NCI-H1417 treated with DMSO at 0.1 percent for 48 hours (cell line): ENCODE data around the gene EVX2.
A peak's percentile ranks its signal among the peaks of the same experiment; 100 is the strongest.

ENCODE experiments used
- DNase-seq: peaks from one replicate; lab custom pipeline; 2025; lab: John Stamatoyannopoulos, UW

EVX2 gene

GRCh38 chr2:176082824-176083751 is 674 bp downstream of the EVX2 start:
- no peak for DNase-seq

GRCh38 chr2:176082525-176082823 is 1.3 kb downstream of the EVX2 start:
- no peak for DNase-seq

GRCh38 chr2:176081837-176082524 is 1.8 kb downstream of the EVX2 start:
- DNase-seq = no peak

- no peak for DNase-seq
These were observed 2.4 kb downstream of the EVX2 start for GRCh38 chr2:176081376-176081836.

GRCh38 chr2:176080540-176081375 is 3.0 kb downstream of the EVX2 start:
- no peak for DNase-seq

- DNase-seq = peak; percentile 59
These were observed 3.8 kb downstream of the EVX2 start for GRCh38 chr2:176079831-176080539.

- no peak for DNase-seq
These were observed 4.4 kb downstream of the EVX2 start for GRCh38 chr2:176079285-176079830.

DNA sequence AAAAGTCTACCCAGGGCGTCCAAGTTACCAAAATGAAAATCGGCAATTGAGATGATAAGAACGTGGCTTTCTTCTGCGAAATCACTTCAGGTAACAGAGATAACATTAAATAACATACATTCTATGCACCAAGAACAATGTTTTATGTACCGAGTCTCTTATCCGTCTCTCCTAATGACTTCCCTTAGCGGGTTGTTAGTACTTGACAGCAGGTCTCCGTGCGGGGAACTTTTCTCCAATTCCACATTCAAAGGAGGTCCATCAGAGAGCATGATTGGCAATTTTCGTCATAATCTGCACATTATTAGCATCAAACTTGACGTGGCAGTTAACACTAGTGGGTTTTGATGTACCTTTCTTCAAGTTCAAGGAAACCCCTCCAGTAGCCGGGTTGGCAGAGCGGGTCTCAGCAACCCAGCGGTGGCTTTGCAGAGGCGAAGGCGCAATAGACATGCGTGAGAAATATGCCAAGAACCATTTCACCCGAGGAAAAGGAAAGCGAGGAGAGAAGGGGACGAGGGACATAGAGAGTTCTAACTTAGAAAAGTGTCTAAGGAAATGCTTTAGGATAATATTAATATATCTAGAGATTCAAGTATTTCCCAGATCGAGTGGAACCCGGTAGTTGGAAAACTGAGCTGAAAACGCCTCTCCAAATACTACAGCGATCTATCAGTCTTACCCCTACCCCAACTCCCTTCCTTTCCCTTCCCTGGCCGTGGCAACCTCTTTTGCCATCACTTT is 5.0 kb downstream of the EVX2 start:
- no peak for DNase-seq

DNA sequence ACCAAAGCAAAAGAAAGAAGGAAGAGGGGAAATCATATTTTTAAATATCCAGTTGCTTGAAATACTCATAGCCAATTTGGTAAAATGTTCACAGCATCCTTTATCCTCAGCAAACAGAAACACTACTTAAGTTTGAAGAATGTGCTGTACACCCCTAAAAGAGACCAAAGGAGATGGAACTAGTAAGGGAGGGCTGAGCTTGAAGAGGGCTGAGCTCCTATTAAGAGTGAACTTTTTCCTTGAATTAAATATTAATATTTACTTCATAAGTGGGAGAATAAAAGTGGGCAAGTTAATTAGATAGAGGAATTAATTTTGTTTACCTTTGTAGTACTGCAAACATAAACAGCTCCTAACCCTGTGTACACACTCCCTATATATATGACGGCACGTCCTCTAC is 7.0 kb downstream of the EVX2 start:
- DNase-seq = no peak

- DNase-seq = no peak
These were observed 7.7 kb downstream of the EVX2 start for GRCh38 chr2:176076063-176076462.

- DNase-seq = no peak
These were observed 8.3 kb downstream of the EVX2 start for GRCh38 chr2:176075481-176075880.

- DNase-seq = no peak
These were observed 8.8 kb downstream of the EVX2 start for GRCh38 chr2:176074919-176075425.

- DNase-seq = no peak
These were observed 10.5 kb downstream of the EVX2 start for GRCh38 chr2:176072951-176073904.

- DNase-seq = no peak
These were observed 11.5 kb downstream of the EVX2 start for GRCh38 chr2:176072292-176072669.

DNA sequence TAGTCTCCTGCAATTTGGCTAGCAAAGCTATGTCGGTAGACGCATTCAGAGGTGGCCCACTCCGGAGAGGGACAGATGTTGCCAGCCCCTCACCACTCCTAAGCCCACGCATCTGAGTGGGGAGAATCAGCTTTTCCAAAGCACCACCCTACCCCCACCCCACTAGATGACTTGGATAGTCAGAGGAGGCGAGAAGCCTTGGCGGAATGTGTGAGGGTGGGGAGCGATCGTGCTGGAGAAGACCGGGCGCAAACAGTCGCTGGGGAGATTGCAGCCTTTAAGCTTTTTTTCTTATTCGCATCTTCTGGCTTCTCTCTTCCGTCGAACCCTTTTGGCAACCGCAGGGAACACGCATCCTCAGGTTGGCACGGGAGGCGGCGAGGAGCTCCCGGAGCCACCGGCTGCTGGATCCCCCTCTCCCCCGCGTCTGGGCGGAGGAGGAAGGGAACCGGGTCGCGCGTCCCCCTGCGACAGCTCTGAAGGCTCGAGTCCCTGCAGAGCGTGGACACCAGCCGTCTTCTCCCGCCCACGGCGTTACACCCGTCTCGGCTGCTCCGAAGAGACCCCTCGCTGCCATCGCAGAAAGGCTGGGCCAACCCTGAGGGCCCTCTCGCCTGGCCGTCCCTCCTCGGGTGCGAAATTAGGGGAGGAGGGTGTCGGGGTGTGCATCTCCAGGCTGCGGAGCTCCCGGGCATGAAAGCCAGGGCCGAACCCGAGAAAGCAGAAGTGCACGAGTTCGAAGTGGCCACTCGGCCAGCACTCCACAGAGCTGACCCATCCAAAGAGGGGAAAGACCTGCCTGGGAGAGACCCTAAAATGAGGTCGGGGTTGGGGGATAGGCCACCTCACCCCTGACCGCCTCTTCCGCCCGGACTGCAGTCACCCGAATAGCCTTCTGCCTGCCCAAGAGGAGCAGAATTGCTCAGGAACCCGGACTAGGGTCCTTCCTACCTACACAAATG is 12.2 kb downstream of the EVX2 start:
- DNase-seq = no peak

DNA sequence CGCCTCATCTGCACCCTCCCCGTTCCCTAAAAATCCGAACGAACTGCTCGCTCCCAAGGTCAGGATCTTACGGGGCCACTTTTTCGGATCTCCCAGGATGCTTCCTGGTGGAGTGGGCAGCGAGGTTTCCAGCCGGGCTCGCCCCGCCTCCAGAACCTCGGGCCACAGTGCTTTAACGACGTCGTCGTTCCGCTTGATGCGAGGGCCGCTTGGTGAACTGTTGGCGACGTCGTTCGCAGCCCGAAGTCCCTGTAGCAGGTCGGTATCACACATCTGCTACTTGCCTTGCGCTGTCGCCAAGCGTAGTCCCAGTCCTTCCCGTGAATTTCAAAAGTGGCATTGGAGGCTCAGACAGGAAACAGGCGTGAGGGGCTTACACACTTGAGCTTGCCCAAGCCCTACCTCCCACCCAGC is 15.3 kb downstream of the EVX2 start:
- no peak for DNase-seq

DNA sequence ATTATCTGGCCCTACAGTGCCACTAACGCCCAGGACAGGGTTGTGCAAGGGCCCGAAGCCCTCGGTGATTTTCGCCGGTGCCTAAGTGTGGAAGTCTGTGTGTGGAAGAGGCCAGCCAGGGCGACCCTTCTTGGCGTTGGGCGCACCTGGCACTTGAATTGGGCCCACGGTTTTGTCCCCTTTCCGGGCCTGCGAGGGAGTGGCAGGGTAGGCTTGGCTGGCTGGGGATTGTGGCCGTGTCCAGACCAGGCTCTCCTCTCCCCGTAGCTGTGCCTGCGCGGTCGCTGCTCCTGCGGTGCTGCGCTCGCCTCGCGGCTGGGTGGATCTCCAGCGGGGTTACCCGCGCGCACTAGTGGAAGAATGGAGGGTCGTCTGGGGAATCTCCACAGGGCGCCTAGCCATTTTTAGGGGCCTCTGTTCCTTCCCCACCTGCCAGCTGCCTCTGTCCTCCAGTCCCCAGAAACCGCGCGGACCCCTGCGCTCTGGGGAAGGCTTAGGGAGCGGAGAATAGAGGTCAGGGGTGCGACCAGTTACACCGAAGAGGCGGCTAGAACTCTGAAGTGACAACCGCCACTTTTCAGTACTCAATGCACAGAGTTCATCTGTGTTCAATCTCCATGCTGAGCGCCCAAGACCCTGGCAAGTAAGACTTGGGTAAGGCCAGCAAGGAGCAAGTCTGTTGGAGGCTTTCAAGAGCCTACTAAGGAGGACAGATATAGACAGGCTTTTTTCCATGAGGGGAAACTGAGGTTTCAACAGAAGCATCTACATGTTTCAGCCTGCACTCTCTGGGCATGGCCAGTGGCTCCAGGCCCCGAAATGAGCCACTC is 16.0 kb downstream of the EVX2 start:
- no peak for DNase-seq
